GM21619 (cell line): ENCODE results near the gene EPB41L5.
"Not testable (repeated sequence)": the region's sequence is repeated elsewhere in the genome, so short reads cannot be mapped to it uniquely, and the experiment has no call there.

ENCODE experiments used
- ATAC-seq: cut with Tn5 transposase; IDR thresholded peaks from one replicate; pipeline ENCODE4 v1.9.1; 2021; ENCODE audit not compliant: unreplicated experiment

EPB41L5 gene

GRCh38 chr2:120140866-120141265, 128.0 kb downstream of the EPB41L5 start:
- no peak for ATAC-seq

GRCh38 chr2:120141300-120142069, 128.6 kb downstream of the EPB41L5 start:
- ATAC-seq: no peak

GRCh38 chr2:120142528-120143219, 129.8 kb downstream of the EPB41L5 start:
- no peak for ATAC-seq

GRCh38 chr2:120148229-120148628, 135.4 kb downstream of the EPB41L5 start:
- ATAC-seq: no peak

- ATAC-seq: no peak
Measured at GRCh38 chr2:120148669-120149068, 135.8 kb downstream of the EPB41L5 start.

- ATAC-seq: no peak
Measured at GRCh38 chr2:120149406-120149805, 136.5 kb downstream of the EPB41L5 start.

GRCh38 chr2:120150040-120150482, 137.2 kb downstream of the EPB41L5 start:
- no peak for ATAC-seq

GRCh38 chr2:120155308-120155707, 142.4 kb downstream of the EPB41L5 start:
- ATAC-seq: no peak

- not testable (repeated sequence) for ATAC-seq
Measured at GRCh38 chr2:120158658-120159057, 145.8 kb downstream of the EPB41L5 start.

GRCh38 chr2:120161190-120161589, 148.3 kb downstream of the EPB41L5 start:
- ATAC-seq: no peak

- ATAC-seq: no peak
Measured at GRCh38 chr2:120162716-120163115, 149.8 kb downstream of the EPB41L5 start.

- ATAC-seq: no peak
Measured at GRCh38 chr2:120167272-120167671, 154.4 kb downstream of the EPB41L5 start.

- no peak for ATAC-seq
Measured at GRCh38 chr2:120169020-120169419, 156.1 kb downstream of the EPB41L5 start.

GRCh38 chr2:120174963-120175581, 162.2 kb downstream of the EPB41L5 start:
- ATAC-seq: no peak

GRCh38 chr2:120176526-120176925, 163.6 kb downstream of the EPB41L5 start:
- no peak for ATAC-seq

GRCh38 chr2:120177001-120177621, 164.2 kb downstream of the EPB41L5 start:
- peak; percentile 93 for ATAC-seq

- no peak for ATAC-seq
Measured at GRCh38 chr2:120177973-120178372, 165.1 kb downstream of the EPB41L5 start.

GRCh38 chr2:120179396-120179795, 166.5 kb downstream of the EPB41L5 start:
- ATAC-seq: no peak

GRCh38 chr2:120180066-120180465, 167.2 kb downstream of the EPB41L5 start:
- no peak for ATAC-seq

GRCh38 chr2:120182019-120182560, 169.2 kb downstream of the EPB41L5 start:
- no peak for ATAC-seq

- no peak for ATAC-seq
Measured at GRCh38 chr2:120189189-120189588, 176.3 kb downstream of the EPB41L5 start.
